Measurements from ENCODE around the gene HK3. TPM values are rescaled to one million over a fixed set of nuclear protein-coding genes. Genes with fewer than 3 reads are reported as not detected.

The HK3 gene
- polyA plus RNA-seq, 4 donors = 0.69 to 1.0 (median 0.84) TPM

DNA sequence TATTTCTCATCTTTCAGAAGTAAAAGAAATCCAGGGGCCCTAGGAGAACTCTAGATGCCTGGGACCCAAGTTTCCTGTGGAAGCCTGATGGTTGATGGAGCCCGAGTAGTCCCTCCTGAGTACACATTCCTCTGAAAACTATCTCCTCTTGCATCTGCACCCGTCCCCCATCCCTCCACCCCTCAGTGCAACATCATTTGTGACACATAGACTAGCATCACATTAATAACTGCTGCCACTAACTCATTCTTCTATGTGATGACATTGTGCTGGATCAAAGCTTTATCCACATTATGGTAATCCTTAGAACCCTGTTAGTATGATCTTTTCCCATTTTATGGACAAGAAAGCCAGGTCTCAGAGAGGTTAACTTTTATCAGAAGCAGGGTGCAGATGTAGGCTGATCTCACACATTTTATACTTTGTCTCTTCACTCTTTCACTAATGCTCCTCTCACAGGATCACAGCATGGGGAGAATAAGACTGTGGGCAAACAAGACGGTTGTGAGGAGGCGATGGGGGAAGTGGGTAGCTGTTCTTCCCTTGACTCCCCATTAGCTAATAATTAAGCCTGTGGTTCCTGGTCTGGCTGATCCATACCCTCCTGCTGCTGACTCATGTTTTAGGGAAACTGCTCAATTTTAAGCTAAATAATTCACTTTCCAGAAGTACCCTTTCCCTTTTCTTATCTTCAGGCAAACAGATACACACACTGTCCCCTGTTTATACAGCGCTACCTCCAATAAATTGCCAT lies 3.9 kb upstream of the HK3 start:
- DNase-seq (ENCODE audit: low read depth in 4 of 4, low spot score in 3 of 4) = no peak

GRCh38 chr5:176902102-176902814 lies 3.1 kb upstream of the HK3 start:
- no peak for DNase-seq (ENCODE audit: low read depth in 4 of 4, low spot score in 3 of 4)

DNA sequence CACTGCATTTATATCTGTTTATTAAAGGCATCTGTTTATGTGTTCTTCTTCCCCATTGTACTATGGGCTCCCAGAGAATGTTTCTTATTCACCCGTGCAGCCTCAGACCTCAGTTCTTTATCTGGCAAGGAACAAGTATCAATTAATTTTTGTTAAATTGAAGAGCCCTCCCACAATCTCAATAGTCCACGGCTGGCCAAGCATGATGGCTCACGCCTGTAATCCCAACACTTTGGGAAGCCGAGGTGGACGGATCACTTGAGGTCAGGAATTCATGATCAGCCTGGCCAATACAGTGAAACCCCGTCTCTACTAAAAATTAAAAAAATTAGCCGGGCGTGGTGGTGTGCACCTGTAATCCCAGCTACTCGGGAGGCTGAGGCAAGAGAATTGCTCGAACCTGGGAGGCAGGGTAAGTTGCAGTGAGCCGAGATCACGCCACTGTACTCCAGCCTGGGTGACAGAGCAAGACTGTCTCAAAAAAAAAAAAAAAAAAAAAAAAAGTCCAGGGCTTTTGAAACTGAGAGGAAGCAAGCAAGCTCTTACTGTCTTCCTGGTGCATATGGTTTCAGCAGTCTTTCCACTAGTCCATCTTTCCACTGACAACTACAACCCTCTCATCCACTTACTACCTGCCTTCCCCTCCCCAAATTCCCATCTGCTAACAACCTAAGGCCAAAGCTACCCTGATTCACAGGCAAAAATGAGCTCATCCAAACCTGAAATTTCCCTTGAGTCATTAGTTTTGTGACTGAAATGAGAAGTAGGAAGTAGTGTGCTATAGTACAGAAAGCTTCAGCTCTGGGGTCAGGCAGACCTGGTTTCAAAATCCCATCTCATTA lies 2.3 kb upstream of the HK3 start:
- no peak for DNase-seq (ENCODE audit: low read depth in 4 of 4, low spot score in 3 of 4)

DNA sequence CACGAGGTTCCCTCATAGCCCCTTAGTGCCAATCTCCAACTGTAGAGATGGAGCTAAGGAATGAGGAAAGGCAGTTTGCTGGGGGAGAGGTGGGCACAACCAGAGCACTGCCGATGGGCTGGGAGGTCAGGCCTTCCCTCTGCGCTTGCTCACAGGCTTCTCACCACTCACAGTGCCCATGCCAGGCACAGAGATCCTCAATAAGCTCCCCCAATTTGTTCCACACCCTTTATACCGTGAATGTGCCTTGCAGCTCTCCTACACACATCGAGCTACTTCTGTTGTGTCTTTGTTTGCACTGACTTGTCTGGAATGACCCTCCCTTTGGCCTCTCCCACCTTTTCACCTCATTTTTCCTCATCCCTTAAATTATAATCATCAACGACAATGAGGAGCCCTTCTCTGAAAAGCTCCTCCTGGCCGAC lies 1.6 kb upstream of the HK3 start:
- no peak for DNase-seq (ENCODE audit: low read depth in 4 of 4, low spot score in 3 of 4)

DNA sequence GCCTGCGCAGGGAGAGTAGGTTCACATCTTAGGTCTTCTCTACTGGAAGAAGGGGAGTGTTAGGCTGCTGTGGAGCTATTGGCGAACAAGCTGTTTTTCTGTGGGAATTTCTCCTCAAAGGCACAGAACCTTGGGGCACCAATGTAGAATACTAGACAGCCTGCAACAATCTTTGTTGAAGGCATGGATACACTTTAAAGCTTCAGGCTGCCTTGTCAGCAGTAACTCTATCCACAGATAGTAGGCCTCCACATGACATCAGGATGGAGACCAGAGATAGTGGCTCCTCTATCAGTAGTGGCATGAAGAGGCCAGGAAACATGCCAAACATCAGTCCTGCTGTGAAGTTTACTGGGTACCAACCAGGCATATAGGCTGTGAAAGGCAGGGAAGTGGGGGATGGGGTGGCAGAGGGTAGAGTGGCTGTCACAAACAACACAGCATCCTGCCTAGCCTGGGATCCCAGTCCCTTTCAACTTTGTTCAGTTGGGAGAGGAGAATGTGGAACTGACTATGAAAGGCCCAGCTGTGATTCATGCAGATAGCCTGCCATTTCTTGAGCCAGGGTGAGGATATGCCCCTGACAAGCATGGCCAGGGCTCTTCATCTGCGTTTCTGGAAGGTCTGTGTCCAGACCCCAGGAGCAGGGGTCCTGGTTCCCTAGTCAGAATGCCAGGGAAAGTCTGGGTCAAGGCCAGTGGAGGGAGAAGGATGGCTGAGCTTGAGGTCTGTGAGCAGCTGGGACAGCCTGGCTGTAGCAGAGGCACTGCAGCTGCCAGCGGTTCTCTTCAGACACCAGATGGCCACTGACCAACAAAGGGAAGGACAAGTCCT lies 1.0 kb upstream of the HK3 start:
- DNase-seq (ENCODE audit: low read depth in 4 of 4, low spot score in 3 of 4) = no peak

GRCh38 chr5:176897263-176897662 lies 1.9 kb downstream of the HK3 start:
- DNase-seq (ENCODE audit: low read depth in 4 of 4, low spot score in 3 of 4) = no peak

DNA sequence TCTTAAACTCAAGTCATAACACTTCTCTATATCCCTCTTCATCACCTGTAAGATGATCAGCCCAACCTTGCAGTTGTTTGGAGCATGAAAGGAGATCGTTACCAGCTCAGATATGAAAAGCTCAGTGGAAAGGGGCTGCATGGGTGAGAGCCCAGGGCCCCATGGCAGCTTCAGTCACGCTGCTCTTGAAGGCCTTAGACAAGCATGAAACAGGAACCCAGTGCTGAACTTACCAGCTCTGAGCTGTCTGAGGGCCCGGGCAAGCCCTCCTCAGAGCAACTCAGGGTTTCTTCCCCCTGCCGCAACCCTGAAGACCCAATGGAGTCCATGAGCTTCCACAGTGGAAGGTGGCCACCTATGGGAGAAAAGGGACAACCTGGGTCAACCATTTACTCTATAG lies 3.3 kb downstream of the HK3 start:
- no peak for DNase-seq (ENCODE audit: low read depth in 4 of 4, low spot score in 3 of 4)

GRCh38 chr5:176894298-176894697 lies 4.8 kb downstream of the HK3 start:
- no peak for DNase-seq (ENCODE audit: low read depth in 4 of 4, low spot score in 3 of 4)

- DNase-seq (ENCODE audit: low read depth in 4 of 4, low spot score in 3 of 4) = no peak
These were observed 6.5 kb downstream of the HK3 start for GRCh38 chr5:176892663-176893062.

- no peak for DNase-seq (ENCODE audit: low read depth in 4 of 4, low spot score in 3 of 4)
These were observed 7.7 kb downstream of the HK3 start for GRCh38 chr5:176891331-176891958.

GRCh38 chr5:176890455-176891330 lies 8.5 kb downstream of the HK3 start:
- no peak for DNase-seq (ENCODE audit: low read depth in 4 of 4, low spot score in 3 of 4)

GRCh38 chr5:176889321-176890280 lies 9.5 kb downstream of the HK3 start:
- no peak for DNase-seq (ENCODE audit: low read depth in 4 of 4, low spot score in 3 of 4)

- no peak for DNase-seq (ENCODE audit: low read depth in 4 of 4, low spot score in 3 of 4)
These were observed 10.3 kb downstream of the HK3 start for GRCh38 chr5:176888865-176889165.

GRCh38 chr5:176888016-176888864 lies 10.9 kb downstream of the HK3 start:
- DNase-seq (ENCODE audit: low read depth in 4 of 4, low spot score in 3 of 4) = no peak

DNA sequence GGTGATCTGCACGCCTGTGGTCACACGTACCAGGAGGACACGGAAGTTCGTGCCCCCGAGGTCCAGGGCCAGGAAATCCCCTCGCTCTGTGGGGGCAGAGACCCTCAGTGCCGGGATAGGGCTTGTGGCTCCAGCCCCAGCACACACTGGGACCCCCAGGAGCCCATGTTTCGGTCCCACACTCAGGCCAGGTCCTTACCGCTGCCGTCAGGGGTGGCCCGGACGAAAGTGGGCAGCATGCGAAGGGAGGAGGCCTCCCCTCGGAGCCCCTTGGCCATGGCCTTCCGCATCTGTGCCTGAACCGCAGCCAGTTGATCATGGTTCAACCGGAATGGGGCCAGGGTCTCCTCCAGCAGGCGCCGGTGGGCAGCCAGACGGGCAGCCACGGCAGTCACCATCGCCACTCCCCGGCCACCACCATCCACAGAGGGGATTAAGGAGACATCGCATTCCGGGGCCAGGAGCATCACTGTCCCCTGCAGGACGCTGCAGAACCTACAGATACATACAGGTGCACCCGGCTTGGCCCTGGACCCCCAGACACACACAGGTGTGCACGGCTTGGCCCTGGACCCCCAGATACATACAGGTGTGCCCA lies 11.8 kb downstream of the HK3 start:
- DNase-seq (ENCODE audit: low read depth in 4 of 4, low spot score in 3 of 4) = no peak

DNA sequence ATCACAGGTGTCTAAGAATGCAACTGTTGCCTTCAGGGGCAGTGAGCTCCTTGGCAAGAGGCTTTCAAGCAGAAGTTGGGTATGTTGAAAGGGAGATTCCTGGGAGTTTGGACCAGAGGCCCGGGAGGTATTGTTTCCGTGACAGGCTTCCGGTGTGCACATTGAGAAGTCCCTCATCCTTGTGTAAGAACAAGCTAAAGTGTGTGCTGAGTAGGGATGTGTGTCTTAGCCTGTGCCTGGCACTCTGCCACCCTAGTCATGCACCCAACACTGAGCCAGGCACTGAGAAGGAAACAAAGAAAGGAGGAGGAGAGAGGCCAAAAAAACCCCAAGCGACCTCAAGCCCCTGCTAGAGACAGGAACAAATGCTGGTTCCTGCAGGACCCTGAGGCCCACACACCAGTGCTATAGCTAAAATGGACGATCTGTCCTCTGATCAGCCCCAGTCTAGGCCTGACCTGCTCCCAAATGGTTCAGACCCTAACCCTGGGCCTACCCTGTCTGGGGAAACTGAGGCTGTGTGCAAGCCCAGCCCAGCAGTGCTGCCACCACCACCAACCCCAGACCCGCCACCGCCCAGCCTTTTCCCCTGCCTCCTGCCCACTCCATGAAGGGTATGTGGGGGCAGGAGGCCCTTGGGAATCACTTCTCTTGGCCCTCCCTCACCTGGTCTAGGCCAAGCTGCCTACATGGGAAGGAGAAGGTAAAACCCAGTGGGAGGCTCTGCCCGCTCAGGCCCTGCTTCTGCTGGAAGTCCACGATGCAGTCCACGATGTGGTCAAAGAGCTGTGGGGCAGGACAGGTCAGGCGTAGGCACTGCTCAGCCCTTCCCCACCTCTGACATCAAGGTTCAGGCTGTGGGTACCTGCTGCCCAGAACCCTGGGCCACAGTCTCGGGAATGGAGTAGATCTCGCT lies 12.6 kb downstream of the HK3 start:
- DNase-seq (ENCODE audit: low read depth in 4 of 4, low spot score in 3 of 4) = no peak

All from left renal pelvis (tissue), 4 donors.